Measurements from ENCODE around the gene ATP9B. TPM values are rescaled to one million over a fixed set of nuclear protein-coding genes. Genes with fewer than 3 reads are reported as not detected.

Gene ATP9B
- total RNA-seq: 28.5 TPM

GRCh38 chr18:79068937-79069716 lies at the start of gene ATP9B:
Gene ATP9B (plus strand): TSS chr18:79069394. CDS start chr18:79069411, 17 bp downstream.
- peak; percentile 98 for DNase-seq (ENCODE audit: low spot score)

DNA sequence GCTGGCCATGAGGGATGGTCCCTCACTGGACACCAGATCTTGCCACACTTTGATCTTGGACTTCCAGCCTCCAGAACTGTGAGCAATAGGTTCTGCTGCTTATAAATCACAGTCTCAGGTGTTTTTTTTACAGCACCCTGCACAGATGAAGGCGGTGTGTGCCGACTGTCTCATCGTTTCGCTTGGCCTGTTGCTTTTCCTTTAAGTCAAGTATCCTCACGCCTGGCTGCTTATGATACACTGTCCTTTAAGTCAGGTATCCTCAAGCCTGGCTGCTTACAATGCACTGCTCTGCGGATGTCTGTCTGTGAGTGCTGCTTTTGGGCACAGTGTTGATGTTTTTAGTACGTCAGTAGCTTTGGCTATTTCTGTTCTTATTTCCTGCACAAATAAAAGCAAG lies 49.3 kb upstream of the ATP9B start:
- no peak for DNase-seq (ENCODE audit: low spot score)

- no peak for DNase-seq (ENCODE audit: low spot score)
These were observed 46.6 kb upstream of the ATP9B start for GRCh38 chr18:79022603-79023002.

GRCh38 chr18:79026491-79026890 lies 42.7 kb upstream of the ATP9B start:
- no peak for DNase-seq (ENCODE audit: low spot score)

DNA sequence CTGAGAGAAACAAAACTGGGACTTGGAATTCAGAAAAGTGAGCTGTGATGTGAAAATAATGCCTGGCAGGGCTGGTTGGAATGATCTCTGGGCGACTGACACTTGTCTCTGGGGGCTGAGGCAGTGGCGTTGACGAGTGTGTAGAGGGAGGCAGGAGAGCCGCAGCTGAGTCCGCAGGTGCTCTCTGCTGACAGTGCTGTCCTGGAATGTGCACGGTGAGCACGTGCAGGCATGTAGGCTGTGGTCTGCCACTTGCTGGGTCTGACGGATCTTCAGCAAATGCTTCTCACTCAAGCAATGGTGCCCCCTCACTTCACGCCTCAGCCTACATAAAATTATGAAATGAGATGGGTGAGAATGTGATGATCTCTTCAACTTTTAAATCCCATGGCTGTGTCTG lies 38.5 kb upstream of the ATP9B start:
- no peak for DNase-seq (ENCODE audit: low spot score)

DNA sequence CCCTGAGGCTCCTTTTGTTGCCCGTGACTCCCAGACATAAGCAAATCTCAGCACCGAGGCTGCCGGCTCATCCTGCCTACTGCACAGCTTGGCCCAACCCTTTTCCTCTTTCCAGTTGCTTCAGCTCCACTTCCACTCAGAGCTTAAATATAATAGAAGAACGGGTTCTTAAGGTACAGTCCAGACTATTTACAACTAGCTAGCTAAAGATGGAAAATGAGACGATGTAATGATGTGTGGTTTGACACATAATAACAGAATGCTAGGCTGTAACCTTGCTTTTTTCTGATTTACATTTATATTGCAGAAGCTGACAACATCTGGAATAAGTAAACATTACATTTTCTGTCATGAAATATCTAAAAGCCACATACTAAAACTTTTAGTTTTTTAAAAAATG lies 26.9 kb upstream of the ATP9B start:
- DNase-seq (ENCODE audit: low spot score): no peak

DNA sequence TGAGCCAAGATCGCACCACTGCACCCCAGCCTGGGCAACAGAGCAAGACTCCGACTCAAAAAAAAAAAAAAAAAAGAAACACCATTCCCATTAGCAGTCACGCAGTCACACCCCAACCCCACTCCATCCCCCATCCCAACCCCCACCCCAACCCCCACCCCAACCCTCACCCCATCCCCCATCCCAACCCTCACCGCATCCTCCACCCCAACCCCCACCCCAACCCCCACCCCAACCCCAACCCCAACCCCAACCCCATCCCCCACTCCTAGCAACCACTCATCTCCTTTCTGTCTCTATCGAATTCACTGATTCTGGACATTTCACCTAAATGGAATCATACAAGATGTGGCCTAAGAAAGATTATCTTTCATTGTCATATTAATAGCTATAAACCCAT lies 25.9 kb upstream of the ATP9B start:
- no peak for DNase-seq (ENCODE audit: low spot score)

- DNase-seq (ENCODE audit: low spot score): peak; percentile 29
These were observed 22.7 kb upstream of the ATP9B start for GRCh38 chr18:79046522-79046921.

GRCh38 chr18:79047556-79048244 lies 21.5 kb upstream of the ATP9B start:
- DNase-seq (ENCODE audit: low spot score): no peak

DNA sequence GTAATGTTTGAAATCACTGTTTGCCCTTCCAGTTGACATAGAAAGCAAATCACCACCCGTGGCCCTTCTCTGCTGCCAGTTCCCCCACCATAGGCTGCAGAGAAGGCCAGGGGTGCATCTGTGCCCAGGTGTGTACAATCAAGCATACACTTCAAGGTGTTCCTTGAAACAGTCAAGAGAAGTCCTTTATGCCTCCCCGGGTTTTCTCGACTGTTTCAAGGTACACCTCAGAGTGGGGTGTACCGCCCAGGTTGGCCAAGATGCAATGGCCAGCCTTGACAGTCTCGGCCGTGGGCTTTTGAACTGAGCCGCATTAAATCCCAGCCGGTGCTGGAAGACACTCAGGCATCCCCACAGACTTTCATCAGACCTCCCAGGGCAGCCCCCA lies 21.0 kb upstream of the ATP9B start:
- no peak for DNase-seq (ENCODE audit: low spot score)

- peak; percentile 24 for DNase-seq (ENCODE audit: low spot score)
These were observed 19.7 kb upstream of the ATP9B start for GRCh38 chr18:79049506-79049905.

DNA sequence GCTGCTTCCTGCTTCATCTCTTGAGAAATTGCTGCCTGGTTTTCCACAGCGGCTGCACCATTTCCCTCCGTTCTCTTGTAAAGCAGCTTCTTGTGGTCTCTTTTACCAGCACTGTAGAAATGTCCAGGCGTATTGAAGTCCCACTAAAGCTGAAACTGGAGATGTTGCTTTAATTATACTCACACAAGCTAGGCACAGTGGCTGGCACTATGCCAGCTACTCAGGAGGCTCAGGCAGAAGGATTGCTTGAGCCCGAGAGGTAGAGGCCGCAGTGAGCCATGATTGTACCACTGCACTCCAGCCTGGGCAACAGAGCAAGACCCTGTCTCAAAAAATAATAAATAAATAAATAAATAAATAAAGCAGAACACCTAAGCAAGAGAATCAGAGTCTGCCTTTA lies 19.2 kb upstream of the ATP9B start:
- DNase-seq (ENCODE audit: low spot score): no peak

- DNase-seq (ENCODE audit: low spot score): no peak
These were observed 12.3 kb upstream of the ATP9B start for GRCh38 chr18:79056827-79057367.

- no peak for DNase-seq (ENCODE audit: low spot score)
These were observed 11.2 kb upstream of the ATP9B start for GRCh38 chr18:79058007-79058406.

GRCh38 chr18:79062806-79063205 lies 6.4 kb upstream of the ATP9B start:
- DNase-seq (ENCODE audit: low spot score): peak; percentile 66

DNA sequence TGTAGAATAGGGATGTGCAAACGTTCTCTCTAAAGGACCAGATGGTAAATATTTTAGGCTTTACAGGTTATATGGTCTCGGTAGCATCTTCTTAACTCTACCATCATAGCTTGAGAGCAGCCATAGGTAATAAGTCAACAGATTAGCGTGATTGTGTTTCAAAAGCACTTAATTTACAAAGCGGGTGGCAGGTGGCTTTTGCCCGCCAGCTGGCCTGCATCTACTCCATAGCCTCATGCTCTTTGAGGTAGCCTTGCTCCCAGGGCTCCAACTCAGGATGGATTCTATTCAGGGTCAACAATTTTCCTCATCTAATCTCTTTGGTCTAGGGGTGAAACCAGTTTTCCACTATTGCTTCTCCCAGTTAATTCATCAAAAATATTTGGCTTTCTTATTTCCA lies 5.0 kb upstream of the ATP9B start:
- no peak for DNase-seq (ENCODE audit: low spot score)

GRCh38 chr18:79065802-79066201 lies 3.4 kb upstream of the ATP9B start:
- DNase-seq (ENCODE audit: low spot score): no peak

DNA sequence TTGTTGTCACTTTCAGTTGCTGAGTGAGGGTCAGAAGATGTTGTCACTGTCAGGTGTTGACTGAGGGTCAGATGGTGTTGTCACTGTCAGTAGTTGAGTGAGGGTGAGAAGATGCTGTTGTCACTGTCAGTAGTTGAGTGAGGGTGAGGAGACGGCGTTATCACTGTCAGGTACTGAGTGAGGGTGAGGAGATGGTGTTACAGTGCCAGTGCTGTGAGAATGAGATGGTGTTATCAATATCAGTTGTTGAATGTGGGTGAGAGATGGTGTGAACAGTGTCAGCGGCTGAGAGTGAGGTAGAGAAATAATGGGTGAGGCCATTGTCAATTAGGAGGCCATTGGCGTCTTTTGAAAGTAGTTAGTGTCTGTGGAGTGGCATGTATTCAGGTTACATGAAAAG lies 1.6 kb upstream of the ATP9B start:
- no peak for DNase-seq (ENCODE audit: low spot score)

DNA sequence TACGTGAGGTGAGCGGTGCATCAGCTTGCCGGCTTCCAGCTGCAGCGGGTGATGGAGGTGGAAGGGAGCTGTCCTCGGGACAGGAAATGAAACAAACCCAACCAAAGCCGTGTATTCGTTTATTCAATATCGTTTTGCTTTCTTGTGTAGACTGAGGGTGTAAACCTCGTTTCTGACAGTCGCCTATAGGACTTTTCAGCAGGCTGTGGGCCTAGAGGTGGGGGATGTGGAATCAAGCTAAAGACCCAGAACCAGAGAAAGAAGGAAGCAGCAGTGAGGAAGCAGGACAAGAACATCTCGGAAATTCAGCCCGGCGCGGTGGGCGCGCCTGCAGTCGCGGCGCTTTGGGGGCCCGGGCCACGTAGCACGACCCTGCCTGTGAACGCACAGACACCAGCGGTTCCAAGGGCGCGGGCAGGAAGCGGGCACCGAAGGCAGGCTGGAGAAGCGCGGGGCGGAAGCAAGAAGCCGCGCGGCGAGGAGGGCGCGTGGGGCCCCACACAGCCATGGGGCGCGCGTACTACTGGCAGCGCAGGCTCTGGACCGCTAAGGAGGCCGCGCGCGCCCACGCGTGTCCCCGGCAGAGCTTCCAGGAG lies 755 bp upstream of the ATP9B start:
- no peak for DNase-seq (ENCODE audit: low spot score)

DNA sequence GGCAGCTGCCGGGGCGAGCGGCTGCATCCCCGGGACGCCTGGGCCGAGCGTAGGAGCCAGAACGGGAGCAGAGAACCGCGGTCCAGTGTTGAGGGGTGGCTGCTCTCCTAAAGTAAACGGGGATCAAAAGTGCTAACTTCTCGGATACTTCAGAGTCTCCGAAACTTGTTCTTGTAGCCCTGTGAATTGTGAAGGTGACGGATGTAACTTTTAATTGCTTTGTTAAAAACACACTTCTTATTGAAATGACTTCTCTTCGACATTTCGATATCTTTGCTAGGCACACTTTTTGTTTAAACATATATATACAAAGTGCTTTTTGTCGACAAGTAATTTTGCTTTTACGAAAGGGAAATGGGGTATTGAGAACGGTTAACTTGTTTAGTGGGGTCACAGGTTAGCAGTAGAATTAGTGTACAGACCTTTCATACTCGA lies 540 bp downstream of the ATP9B start:
- no peak for DNase-seq (ENCODE audit: low spot score)

DNA sequence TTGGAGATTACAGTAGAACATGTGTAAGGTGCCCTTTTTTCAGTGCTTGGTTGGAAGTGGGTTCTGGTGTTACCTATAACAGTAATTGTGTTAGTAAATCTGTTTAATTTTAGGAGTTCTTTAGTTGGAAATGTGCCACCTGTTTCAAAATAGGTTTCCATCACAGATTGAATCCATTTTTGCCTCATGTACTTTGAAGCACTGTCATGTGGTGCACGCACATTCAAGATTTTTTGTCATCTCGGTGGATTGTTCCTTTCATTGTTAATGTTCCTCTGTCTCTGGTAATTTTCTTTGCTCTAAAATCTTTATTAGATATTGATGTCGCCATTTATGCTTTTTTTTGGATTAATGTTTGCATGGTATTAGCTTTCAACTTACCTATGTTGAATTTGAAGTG lies 1.3 kb downstream of the ATP9B start:
- DNase-seq (ENCODE audit: low spot score): no peak

- no peak for DNase-seq (ENCODE audit: low spot score)
These were observed 1.8 kb downstream of the ATP9B start for GRCh38 chr18:79071037-79071436.

All from mucosa of gallbladder (tissue), 1 donor.